OCI-LY1 (cell line): ENCODE results near the gene RALY.

Source experiments
- H2AFZ ChIP-seq: fragments of 200-600 bp; sonication (generic), shearing (Covaris generic); 2 replicates; pipeline ENCODE4 v1.6.0; 2014; ENCODE audit warnings: antibody characterized with exemption, mild to moderate bottlenecking, low read length
- H3F3A ChIP-seq: fragments of 200-600 bp; sonication (generic), shearing (Covaris generic); 2 replicates; pipeline ENCODE4 v1.6.0; 2014; ENCODE audit warnings: mild to moderate bottlenecking, antibody characterized with exemption, low read length, moderate library complexity; ENCODE audit not compliant: insufficient read depth
- H3K27ac ChIP-seq: fragments of 200-600 bp; sonication (generic); 2 replicates; pipeline ENCODE4 v1.5.1; 2014; ENCODE audit warnings: low read length, mixed run types, mild to moderate bottlenecking, low read depth; ENCODE audit not compliant: poor library complexity, severe bottlenecking
- H3K27me3 ChIP-seq: fragments of 200-600 bp; sonication (generic); 2 replicates; pipeline ENCODE4 v1.6.0; 2014; ENCODE audit warnings: antibody characterized with exemption, mild to moderate bottlenecking, low read length, moderate library complexity; ENCODE audit not compliant: insufficient read depth
- H3K36me3 ChIP-seq: fragments of 200-600 bp; sonication (generic); 2 replicates; pipeline ENCODE4 v1.6.1; 2014; ENCODE audit warnings: mild to moderate bottlenecking, antibody characterized with exemption, low read length, moderate library complexity, mixed read lengths; ENCODE audit not compliant: insufficient read depth
- H3K4me1 ChIP-seq: fragments of 200-600 bp; sonication (generic); 2 replicates; pipeline ENCODE4 v1.5.1; 2014; ENCODE audit warnings: mild to moderate bottlenecking, low read length, moderate library complexity; ENCODE audit not compliant: insufficient read depth, severe bottlenecking
- H3K4me2 ChIP-seq: fragments of 200-600 bp; sonication (generic), shearing (Covaris generic); 2 replicates; pipeline ENCODE4 v1.6.1; 2014; ENCODE audit warnings: low read length
- H3K4me3 ChIP-seq: fragments of 200-600 bp; sonication (generic); 2 replicates; pipeline ENCODE4 v1.5.1; 2014; ENCODE audit warnings: low read length, low read depth, mild to moderate bottlenecking, mixed read lengths; ENCODE audit not compliant: poor library complexity, severe bottlenecking
- H3K79me2 ChIP-seq: fragments of 200-600 bp; shearing (Covaris generic); 2 replicates; pipeline ENCODE4 v1.6.1; 2016; ENCODE audit warnings: mixed run types, low read length, mixed read lengths; ENCODE audit not compliant: insufficient read depth
- H3K9ac ChIP-seq: fragments of 200-600 bp; sonication (generic), shearing (Covaris generic); 2 replicates; pipeline ENCODE4 v1.6.1; 2014; ENCODE audit warnings: mild to moderate bottlenecking, low read length, mixed read lengths
- H3K9me2 ChIP-seq: fragments of 200-600 bp; sonication (generic), shearing (Covaris generic); 2 replicates; pipeline ENCODE4 v1.6.1; 2014; ENCODE audit warnings: low read depth, mild to moderate bottlenecking, low read length, mixed read lengths
- H3K9me3 ChIP-seq: fragments of 200-600 bp; shearing (Covaris generic); 2 replicates; pipeline ENCODE4 v1.6.1; 2014; ENCODE audit warnings: low read length, mixed read lengths
- H4K20me1 ChIP-seq: fragments of 200-600 bp; sonication (generic), shearing (Covaris generic); 2 replicates; pipeline ENCODE4 v1.6.0; 2016; ENCODE audit warnings: mild to moderate bottlenecking, low read length; ENCODE audit not compliant: insufficient read depth
- CTCF ChIP-seq: fragments of 200-600 bp; sonication (generic), shearing (Covaris generic); IDR thresholded peaks from 2 replicates; pipeline ENCODE4 v1.5.1; 2017; ENCODE audit warnings: mild to moderate bottlenecking, antibody characterized with exemption, low read length, moderate library complexity, mixed read lengths
- EZH2 ChIP-seq: fragments of 200-600 bp; sonication (generic), shearing (Covaris generic); IDR thresholded peaks from 2 replicates; pipeline ENCODE4 v1.8.0; 2017; ENCODE audit warnings: borderline replicate concordance, mixed run types, mild to moderate bottlenecking, antibody characterized with exemption, low read length, moderate library complexity, mixed read lengths

Gene RALY

GRCh38 chr20:33947709-33948295, 45.9 kb upstream of the RALY start:
- H3K9ac ChIP-seq = no peak overlapping the region
- no peaks in the 10 kb centered on the region for H3K4me1 ChIP-seq
- no peaks in the 10 kb centered on the region for H3K9me2 ChIP-seq
- H3K27me3 ChIP-seq = no peaks in the 10 kb centered on the region; the same call in 1 of the 2 replicates
- H3K4me3 ChIP-seq = no peak overlapping the region
- H3F3A ChIP-seq = no peaks in the 10 kb centered on the region
- peaks cover 20% of the 10 kb centered on the region for H3K9me3 ChIP-seq
- no peaks in the 10 kb centered on the region for H3K79me2 ChIP-seq
- H4K20me1 ChIP-seq = no peaks in the 10 kb centered on the region
- no peaks in the 10 kb centered on the region for H3K36me3 ChIP-seq
- no peak overlapping the region for H2AFZ ChIP-seq
- no peak for TF ChIP-seq EZH2
- peak; percentile 87 for TF ChIP-seq CTCF
- H3K27ac ChIP-seq = no peak overlapping the region
- H3K4me2 ChIP-seq = no peak overlapping the region

DNA sequence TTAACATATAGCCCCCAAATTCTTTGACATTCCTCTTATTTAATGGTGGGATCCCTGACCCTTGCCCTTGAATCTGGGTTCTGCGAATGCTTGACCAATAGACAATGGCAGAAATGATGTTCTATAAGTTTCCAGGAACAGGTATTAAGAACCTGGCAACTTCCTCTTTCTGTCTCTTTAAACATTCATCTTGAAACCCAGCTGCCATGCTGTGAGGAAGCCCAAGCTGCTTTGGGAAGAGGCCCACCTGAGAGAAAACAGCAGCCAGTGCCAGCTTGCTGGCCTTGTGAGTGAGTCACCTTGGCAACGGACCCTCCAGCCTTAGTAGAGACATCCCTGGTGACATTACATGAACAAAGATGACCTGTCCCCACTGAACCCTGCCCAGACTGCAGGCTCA, 45.2 kb upstream of the RALY start:
- Histone ChIP-seq H3K9ac (no peak overlapping the region), H4K20me1 (no peaks in the 10 kb centered on the region), H3F3A (no peaks in the 10 kb centered on the region), H3K27me3 (no peaks in the 10 kb centered on the region; the same call in 1 of the 2 replicates), H3K79me2 (no peaks in the 10 kb centered on the region), H2AFZ (no peak overlapping the region), H3K4me3 (no peak overlapping the region), H3K27ac (no peak overlapping the region), H3K4me1 (no peaks in the 10 kb centered on the region), H3K9me3 (peaks cover 20% of the 10 kb centered on the region), H3K9me2 (no peaks in the 10 kb centered on the region), H3K36me3 (no peaks in the 10 kb centered on the region), H3K4me2 (no peak overlapping the region)
- TF ChIP-seq EZH2 (no peak), CTCF (no peak)

DNA sequence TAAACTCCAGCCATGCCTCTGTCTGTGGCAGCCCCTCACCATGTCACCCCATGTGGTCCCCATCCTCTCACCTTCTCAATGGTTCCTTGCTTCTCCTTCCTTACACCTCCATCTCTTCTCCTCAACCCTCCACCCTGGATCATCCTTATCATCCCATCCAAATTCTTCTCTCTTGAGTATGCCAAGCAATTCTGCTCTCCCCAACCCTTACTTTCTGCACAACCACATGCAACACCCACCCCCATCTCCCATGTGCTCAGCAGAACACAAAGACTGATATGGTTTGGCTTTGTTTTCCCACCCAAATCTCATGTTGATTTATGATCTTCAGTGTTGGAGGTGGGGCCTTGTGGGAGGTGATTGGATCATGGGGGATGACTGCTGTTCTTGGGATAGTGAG, 42.5 kb upstream of the RALY start:
- Histone ChIP-seq H3F3A (no peaks in the 10 kb centered on the region), H3K79me2 (no peaks in the 10 kb centered on the region), H3K4me3 (no peak overlapping the region), H3K9me3 (peaks cover 20% of the 10 kb centered on the region), H3K4me1 (no peaks in the 10 kb centered on the region), H3K9ac (no peak overlapping the region), H2AFZ (no peak overlapping the region), H4K20me1 (no peaks in the 10 kb centered on the region), H3K4me2 (no peak overlapping the region), H3K36me3 (no peaks in the 10 kb centered on the region), H3K9me2 (no peaks in the 10 kb centered on the region), H3K27me3 (peaks cover 6% of the 10 kb centered on the region; the same call in 1 of the 2 replicates), H3K27ac (no peak overlapping the region)
- no peak for TF ChIP-seq EZH2

- Histone ChIP-seq H3F3A (no peaks in the 10 kb centered on the region), H3K27ac (no peak overlapping the region), H4K20me1 (no peaks in the 10 kb centered on the region), H2AFZ (no peak overlapping the region), H3K4me1 (no peaks in the 10 kb centered on the region), H3K9me3 (0 out of 2 replicates have a peak, but pooled peaks cover 3% of the 10 kb centered on the region), H3K79me2 (no peaks in the 10 kb centered on the region), H3K9ac (no peak overlapping the region), H3K4me2 (no peak overlapping the region), H3K36me3 (no peaks in the 10 kb centered on the region), H3K27me3 (peaks cover 6% of the 10 kb centered on the region; the same call in 1 of the 2 replicates), H3K9me2 (no peaks in the 10 kb centered on the region), H3K4me3 (no peak overlapping the region)
- TF ChIP-seq CTCF (no peak), EZH2 (no peak)
Observed at GRCh38 chr20:33954504-33954903, 39.2 kb upstream of the RALY start.
